SKM-1 (cell line): ENCODE data around the gene AJAP1.

Experiments
- DNase-seq: peaks from one replicate; lab custom pipeline; 2025; ENCODE audit not compliant: unreplicated experiment; lab: John Stamatoyannopoulos, UW

Gene AJAP1

GRCh38 chr1:4699376-4700301 is 45.2 kb downstream of the AJAP1 start:
- DNase-seq: no peak

- no peak for DNase-seq
These were observed 46.4 kb downstream of the AJAP1 start for GRCh38 chr1:4700801-4701200.

GRCh38 chr1:4701276-4701675 is 46.9 kb downstream of the AJAP1 start:
- no peak for DNase-seq

GRCh38 chr1:4702464-4702863 is 48.1 kb downstream of the AJAP1 start:
- no peak for DNase-seq

DNA sequence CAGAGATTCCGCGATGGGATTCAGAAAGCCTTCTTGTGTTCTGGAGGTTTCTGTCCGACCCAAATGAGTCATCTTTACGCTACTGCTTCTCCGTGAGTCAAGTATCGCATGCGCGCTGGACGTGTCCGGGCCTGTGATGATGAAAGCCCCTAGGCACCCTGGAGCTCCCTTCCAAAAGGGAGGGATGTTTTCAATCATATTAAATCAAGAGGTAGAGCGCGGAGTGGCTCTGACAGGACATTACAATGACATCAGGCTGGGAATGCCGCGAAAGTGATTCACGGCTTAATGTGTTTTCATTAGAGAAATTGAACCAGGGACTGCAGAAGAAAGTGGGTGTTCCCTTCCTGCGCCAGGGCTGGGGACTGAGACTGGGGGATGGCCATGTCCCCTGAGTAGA is 48.5 kb downstream of the AJAP1 start:
- DNase-seq: no peak

- DNase-seq: no peak
These were observed 49.2 kb downstream of the AJAP1 start for GRCh38 chr1:4703646-4704045.

DNA sequence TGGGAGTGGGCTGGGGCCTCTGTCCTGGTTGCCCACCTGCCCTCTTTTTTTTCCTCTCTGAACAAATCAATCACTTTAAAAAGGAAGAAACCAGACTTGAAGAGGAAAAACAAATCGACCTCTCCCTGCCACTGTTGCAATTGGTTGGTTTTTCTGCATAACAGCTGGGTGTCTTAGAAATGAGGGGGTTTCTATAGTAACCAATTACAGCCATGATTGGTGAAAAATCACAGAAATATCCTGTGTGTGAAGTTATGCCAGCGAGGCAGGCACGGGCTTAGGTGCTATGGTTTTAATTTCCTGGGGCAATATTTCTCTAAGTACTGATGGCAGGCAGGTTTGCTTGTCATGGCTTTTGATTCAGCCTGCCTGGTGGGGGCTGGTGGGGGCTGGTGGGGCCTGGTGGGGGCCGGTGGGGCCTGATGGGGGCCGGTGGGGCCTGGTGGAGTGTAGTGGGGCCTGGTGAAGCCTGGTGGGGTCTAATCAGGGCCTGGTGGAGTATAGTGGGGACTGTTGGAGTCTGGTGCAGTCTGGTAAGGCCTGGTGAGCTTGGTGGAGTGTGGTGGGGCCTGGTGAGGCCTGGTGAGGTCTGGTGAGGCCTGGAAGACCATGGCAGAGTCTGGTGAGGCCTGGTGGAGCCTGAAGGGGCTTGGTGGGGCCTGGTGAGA is 54.6 kb downstream of the AJAP1 start:
- no peak for DNase-seq

- no peak for DNase-seq
These were observed 55.2 kb downstream of the AJAP1 start for GRCh38 chr1:4709641-4710040.

DNA sequence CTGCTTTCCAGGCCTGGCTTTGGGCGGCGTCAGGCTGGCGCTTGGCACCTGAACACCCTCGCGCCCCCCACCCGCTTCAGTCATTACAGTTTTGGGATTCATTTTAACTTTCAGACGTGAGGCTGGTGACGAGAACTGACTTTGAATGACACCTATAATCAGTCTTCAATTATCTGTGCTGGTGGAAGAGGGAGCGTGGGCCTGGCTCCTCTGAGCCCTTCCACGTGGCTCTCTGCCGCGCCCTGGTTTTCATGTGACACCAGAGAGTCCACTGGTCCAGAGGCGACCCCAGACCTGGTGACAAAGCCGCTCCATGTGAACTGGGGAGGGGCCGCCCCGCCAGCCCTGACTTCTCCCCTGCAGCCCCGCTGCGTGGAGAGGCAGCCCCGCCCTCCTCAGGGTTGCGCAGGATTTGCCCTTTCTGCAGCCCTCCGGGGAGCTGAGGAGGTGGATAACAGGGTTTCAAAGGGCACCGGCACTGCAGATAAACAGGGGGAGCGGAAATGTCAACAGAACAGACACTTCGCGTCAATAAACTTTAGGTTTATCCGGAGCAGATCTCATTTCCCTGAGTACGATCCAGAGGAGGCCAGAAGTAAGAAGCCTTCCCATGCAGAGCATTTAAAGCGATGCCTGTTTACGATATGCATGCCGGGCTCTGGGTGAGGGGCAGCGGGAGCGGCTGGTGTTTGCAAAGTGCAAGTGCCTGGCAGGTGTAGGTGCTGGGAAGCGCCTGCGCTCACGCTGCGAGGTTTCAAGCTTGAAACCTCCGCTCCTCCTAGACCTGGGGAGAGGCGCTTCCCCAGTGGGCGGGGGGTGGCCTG is 56.4 kb downstream of the AJAP1 start:
- no peak for DNase-seq

GRCh38 chr1:4711416-4712275 is 57.2 kb downstream of the AJAP1 start:
- no peak for DNase-seq

GRCh38 chr1:4713669-4714068 is 59.3 kb downstream of the AJAP1 start:
- no peak for DNase-seq

- DNase-seq: no peak
These were observed 62.0 kb downstream of the AJAP1 start for GRCh38 chr1:4716406-4716805.

GRCh38 chr1:4718071-4718470 is 63.7 kb downstream of the AJAP1 start:
- no peak for DNase-seq

DNA sequence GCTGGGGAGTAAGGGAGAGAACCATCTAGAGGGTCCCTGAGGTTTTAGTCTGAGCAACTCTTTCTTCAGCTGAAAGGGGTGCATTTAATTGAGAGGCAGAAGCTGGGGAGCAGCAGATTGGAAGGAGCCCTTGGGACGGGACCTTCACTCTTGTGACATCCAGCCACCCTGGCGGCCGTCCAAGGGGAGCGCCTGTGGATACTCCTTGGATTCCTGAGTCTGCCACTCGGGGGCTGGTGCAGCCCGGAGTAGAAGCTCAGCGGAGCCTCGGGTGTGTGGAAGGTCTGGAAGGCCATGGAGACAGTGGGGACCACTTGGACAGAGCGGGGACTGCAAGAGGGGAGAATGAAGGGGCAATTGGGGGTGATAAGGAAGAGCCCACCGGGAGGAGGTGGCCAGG is 68.7 kb downstream of the AJAP1 start:
- DNase-seq: no peak

- DNase-seq: no peak
These were observed 69.6 kb downstream of the AJAP1 start for GRCh38 chr1:4724001-4724400.

DNA sequence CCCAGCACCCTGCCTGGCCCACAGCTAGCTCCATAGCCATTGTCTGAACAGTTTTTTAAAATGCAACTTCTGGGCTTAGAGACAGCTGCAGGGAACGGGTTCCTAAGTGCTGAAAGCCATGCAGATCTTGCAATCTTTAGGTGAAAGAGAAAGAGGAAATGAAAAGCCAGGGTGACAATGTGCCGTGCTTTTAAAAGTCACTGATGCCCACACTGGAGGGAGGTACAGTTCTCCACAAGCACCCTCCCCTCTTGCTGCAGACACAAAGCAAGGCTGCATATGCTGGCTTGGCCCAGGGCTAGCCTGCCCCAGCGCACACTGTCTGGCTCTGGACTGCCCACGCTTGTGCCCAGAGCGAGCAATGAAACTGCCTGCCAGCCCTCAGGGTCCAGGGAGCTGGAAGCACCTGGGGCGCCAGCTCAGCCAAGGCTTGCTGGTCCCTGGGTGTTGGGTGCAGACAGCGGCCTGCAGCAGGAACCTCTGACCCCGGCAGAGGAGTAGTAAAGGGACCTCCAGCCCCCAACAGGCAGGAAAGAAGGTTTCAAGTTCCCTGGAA is 70.4 kb downstream of the AJAP1 start:
- DNase-seq: no peak

- no peak for DNase-seq
These were observed 71.0 kb downstream of the AJAP1 start for GRCh38 chr1:4725416-4725815.

DNA sequence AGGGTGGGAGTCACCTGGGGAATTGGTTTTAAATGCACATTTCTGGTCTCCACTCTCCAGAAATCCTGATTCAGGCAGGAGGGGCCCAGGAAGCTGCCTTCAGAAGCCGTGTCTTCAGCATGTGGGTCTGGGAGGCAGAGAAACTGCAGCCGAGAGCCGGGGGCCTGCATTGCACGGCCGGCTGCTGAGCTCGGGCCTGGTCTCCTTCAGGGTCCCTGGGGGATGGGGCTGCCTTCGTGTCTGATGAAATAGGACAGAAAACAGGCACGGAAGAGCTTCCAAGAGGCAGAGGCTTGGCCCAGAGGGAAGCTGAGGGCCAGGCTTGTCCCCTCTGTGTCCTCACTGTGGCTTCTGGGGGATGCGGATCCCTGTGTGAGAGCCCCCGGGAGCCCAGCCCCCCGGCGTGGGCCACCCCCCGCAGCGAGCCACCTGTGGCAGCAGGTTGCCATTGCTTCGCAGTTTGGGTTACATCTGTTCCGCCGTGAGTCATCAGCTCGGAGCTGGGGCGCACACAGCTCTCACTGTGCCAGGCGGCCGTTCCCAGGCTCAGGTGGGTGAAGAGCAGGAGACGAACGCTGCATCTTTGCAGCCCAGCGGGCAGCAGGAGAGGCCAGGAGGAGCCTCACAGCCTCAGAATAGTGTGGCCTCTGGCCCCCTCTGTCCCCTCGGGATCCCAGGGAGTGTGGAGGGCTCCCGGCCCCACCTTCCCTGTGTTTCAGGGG is 72.4 kb downstream of the AJAP1 start:
- DNase-seq: no peak

GRCh38 chr1:4728319-4729089 is 74.1 kb downstream of the AJAP1 start:
- DNase-seq: no peak
